ENCODE data around the gene TBX18. TPM values are rescaled to one million over a fixed set of nuclear protein-coding genes. Genes with fewer than 3 reads are reported as not detected.

Gene TBX18
- total RNA-seq, 4 donors from 2014 or later = 0.15 to 4.4 (median 1.9) TPM

- DNase-seq = no peak
These were observed 76.1 kb downstream of the TBX18 start for GRCh38 chr6:84688141-84688873.

GRCh38 chr6:84687431-84687830, 77.0 kb downstream of the TBX18 start:
- peak overlapping the region in 1 of 4 donors; percentile 23 for H3K27ac ChIP-seq
- WGBS, 2 donors = 26 to 32% methylated on average over 7 of the region's 7 CpGs
- no peaks in the 10 kb centered on the region for H3K36me3 ChIP-seq
- H3K4me3 ChIP-seq = no peak overlapping the region
- no peaks in the 10 kb centered on the region for H3K9me3 ChIP-seq
- TF ChIP-seq POLR2A (IDR thresholded peaks at IDR 0.05) (no peak), CTCF (IDR thresholded peaks at IDR 0.05) (no peak)
- intact Hi-C loops (cut with DNase I) = no loop called here
- H3K4me1 ChIP-seq = no peaks in the 10 kb centered on the region
- no peak for DNase-seq
- H3K27me3 ChIP-seq = no peaks in the 10 kb centered on the region

More at GRCh38 chr6:84688141-84688873, 76.1 kb downstream of the TBX18 start:
- Histone ChIP-seq H3K9me3 (no peaks in the 10 kb centered on the region), H3K36me3 (no peaks in the 10 kb centered on the region), H3K4me3 (no peak overlapping the region), H3K27me3 (no peaks in the 10 kb centered on the region), H3K4me1 (no peaks in the 10 kb centered on the region), H3K27ac (peak overlapping the region in 1 of 4 donors; percentile 23)
- intact Hi-C loops (cut with DNase I) = no loop called here
- WGBS, 2 donors = 24 to 38% methylated on average over 6 to 7 of the region's 7 CpGs
- TF ChIP-seq POLR2A (IDR thresholded peaks at IDR 0.05) = no peak
- no peak for TF ChIP-seq CTCF (IDR thresholded peaks at IDR 0.05)

GRCh38 chr6:84685983-84686584, 78.3 kb downstream of the TBX18 start:
- TF ChIP-seq POLR2A (IDR thresholded peaks at IDR 0.05) (no peak), CTCF (IDR thresholded peaks at IDR 0.05) (peak in 2 of 6 experiments; percentile 25 to 50)
- 64 to 66% methylated on average over 3 of the region's 3 CpGs for WGBS, 2 donors
- DNase-seq = no peak
- Histone ChIP-seq H3K27ac (no peak overlapping the region), H3K36me3 (no peaks in the 10 kb centered on the region), H3K9me3 (no peaks in the 10 kb centered on the region), H3K4me1 (no peaks in the 10 kb centered on the region), H3K27me3 (no peaks in the 10 kb centered on the region), H3K4me3 (no peak overlapping the region)
- intact Hi-C loops (cut with DNase I) = no loop called here

- TF ChIP-seq CTCF (IDR thresholded peaks at IDR 0.05) (no peak), POLR2A (IDR thresholded peaks at IDR 0.05) (no peak)
- WGBS, 2 donors = 81% methylated on average over 17 of the region's 17 CpGs
These were observed 82.6 kb downstream of the TBX18 start for GRCh38 chr6:84681693-84682326.

GRCh38 chr6:84675651-84676050, 88.7 kb downstream of the TBX18 start:
- no peak for DNase-seq
- no peak overlapping the region for H3K27ac ChIP-seq
- intact Hi-C loops (cut with DNase I) = no loop called here
- H3K36me3 ChIP-seq = no peaks in the 10 kb centered on the region
- H3K4me1 ChIP-seq = no peaks in the 10 kb centered on the region
- no peak for TF ChIP-seq CTCF (IDR thresholded peaks at IDR 0.05)
- TF ChIP-seq POLR2A (IDR thresholded peaks at IDR 0.05) = no peak
- H3K4me3 ChIP-seq = no peak overlapping the region
- H3K27me3 ChIP-seq = no peaks in the 10 kb centered on the region
- no peaks in the 10 kb centered on the region for H3K9me3 ChIP-seq

More at GRCh38 chr6:84681693-84682326, 82.6 kb downstream of the TBX18 start:
- Histone ChIP-seq H3K4me1 (no peaks in the 10 kb centered on the region), H3K27me3 (no peaks in the 10 kb centered on the region), H3K9me3 (no peaks in the 10 kb centered on the region), H3K36me3 (no peaks in the 10 kb centered on the region), H3K27ac (no peak overlapping the region), H3K4me3 (no peak overlapping the region)
- DNase-seq = no peak
- intact Hi-C loops (cut with DNase I) = no loop called here
